Measurements from ENCODE around the gene MPL.
A peak's percentile ranks its signal among the peaks of the same experiment; 100 is the strongest.
"Not testable (repeated sequence)": the region's sequence is repeated elsewhere in the genome, so short reads cannot be mapped to it uniquely, and the experiment has no call there.

Gene MPL

GRCh38 chr1:43366179-43366578 is 28.6 kb downstream of the MPL start:
- TF ChIP-seq CTCF (conservative IDR thresholded peaks at IDR 0.05; ENCODE audit: low read depth, low read length) = no peak
- no peak overlapping the region for H3K4me3 ChIP-seq (ENCODE audit: low read depth, low read length)
- no peak for DNase-seq (ENCODE audit: low read depth)

- DNase-seq (ENCODE audit: low read depth) = no peak
- peak overlapping the region; percentile 82 for H3K4me3 ChIP-seq (ENCODE audit: low read depth, low read length)
Observed at GRCh38 chr1:43366601-43367025, 29.0 kb downstream of the MPL start.

GRCh38 chr1:43367026-43367903 is 29.6 kb downstream of the MPL start:
- no peak for TF ChIP-seq CTCF (conservative IDR thresholded peaks at IDR 0.05; ENCODE audit: low read depth, low read length)
- peak overlapping the region; percentile 82 for H3K4me3 ChIP-seq (ENCODE audit: low read depth, low read length)
- peak; percentile 18 for DNase-seq (ENCODE audit: low read depth)

More at GRCh38 chr1:43366601-43367025, 29.0 kb downstream of the MPL start:
- TF ChIP-seq CTCF (conservative IDR thresholded peaks at IDR 0.05; ENCODE audit: low read depth, low read length) = no peak

GRCh38 chr1:43367904-43368645 is 30.5 kb downstream of the MPL start, which contains the start of gene ELOVL1:
TSS of gene ELOVL1 (minus strand) at chr1:43368011. CDS start at chr1:43365609, 2,402 bp downstream.
- H3K4me3 ChIP-seq (ENCODE audit: low read depth, low read length) = peak within 1 kb of the TSS; percentile 82
- DNase-seq (ENCODE audit: low read depth) = peak; percentile 90
- TF ChIP-seq CTCF (conservative IDR thresholded peaks at IDR 0.05; ENCODE audit: low read depth, low read length) = peak; percentile 57

- DNase-seq (ENCODE audit: low read depth) = no peak
- peak overlapping the region; percentile 82 for H3K4me3 ChIP-seq (ENCODE audit: low read depth, low read length)
- TF ChIP-seq CTCF (conservative IDR thresholded peaks at IDR 0.05; ENCODE audit: low read depth, low read length) = no peak
Observed at GRCh38 chr1:43368646-43369020, 31.0 kb downstream of the MPL start.

GRCh38 chr1:43369779-43370178 is 32.2 kb downstream of the MPL start:
- DNase-seq (ENCODE audit: low read depth) = not testable (repeated sequence)

GRCh38 chr1:43370564-43370963 is 32.9 kb downstream of the MPL start:
- no peak overlapping the region for H3K4me3 ChIP-seq (ENCODE audit: low read depth, low read length)
- DNase-seq (ENCODE audit: low read depth) = no peak
- no peak for TF ChIP-seq CTCF (conservative IDR thresholded peaks at IDR 0.05; ENCODE audit: low read depth, low read length)

More at GRCh38 chr1:43369779-43370178, 32.2 kb downstream of the MPL start:
- H3K4me3 ChIP-seq (ENCODE audit: low read depth, low read length) = not testable (repeated sequence)

Measured in choroid plexus epithelial cell (primary cell).